ENCODE results near the gene BMERB1.
"Not testable (repeated sequence)": the region's sequence is repeated elsewhere in the genome, so short reads cannot be mapped to it uniquely, and the experiment has no call there.

BMERB1 gene

DNA sequence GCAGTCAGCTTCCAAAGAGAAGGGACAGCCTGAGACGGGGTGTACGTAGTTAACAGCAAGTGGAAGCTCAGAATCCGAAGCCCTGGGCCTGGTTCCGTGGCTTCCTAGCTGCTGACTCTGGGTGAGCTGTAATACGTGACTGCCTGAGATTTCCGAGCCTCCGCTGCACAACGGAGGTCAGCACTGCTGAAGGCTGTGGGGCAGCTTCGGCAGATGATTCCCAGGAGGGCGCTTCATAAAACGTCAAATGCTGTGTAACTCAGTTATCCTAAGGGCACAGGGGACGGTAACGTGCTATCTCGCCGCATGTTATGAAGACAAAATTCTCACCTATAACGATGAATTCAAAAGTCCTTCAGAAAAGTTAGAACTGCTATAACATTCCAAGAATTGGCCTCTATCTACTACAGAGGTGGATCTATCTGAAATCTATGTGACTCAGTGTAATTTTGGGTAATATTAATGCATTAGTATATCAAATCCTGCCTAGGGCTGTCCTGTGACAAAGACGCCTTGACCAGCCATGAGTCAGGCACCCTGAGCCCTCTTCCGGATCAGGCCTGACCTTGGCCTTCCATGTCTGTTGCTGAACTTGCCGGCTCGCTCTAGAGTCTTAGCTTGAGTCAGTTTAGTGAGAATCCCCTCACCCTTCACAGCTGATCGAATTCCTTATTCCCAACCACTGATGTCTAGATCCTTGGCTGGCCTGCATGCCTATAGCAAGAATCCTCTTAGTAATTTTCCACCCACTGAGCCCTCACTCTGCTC lies 165.1 kb downstream of the BMERB1 start:
- no peak for DNase-seq

DNA sequence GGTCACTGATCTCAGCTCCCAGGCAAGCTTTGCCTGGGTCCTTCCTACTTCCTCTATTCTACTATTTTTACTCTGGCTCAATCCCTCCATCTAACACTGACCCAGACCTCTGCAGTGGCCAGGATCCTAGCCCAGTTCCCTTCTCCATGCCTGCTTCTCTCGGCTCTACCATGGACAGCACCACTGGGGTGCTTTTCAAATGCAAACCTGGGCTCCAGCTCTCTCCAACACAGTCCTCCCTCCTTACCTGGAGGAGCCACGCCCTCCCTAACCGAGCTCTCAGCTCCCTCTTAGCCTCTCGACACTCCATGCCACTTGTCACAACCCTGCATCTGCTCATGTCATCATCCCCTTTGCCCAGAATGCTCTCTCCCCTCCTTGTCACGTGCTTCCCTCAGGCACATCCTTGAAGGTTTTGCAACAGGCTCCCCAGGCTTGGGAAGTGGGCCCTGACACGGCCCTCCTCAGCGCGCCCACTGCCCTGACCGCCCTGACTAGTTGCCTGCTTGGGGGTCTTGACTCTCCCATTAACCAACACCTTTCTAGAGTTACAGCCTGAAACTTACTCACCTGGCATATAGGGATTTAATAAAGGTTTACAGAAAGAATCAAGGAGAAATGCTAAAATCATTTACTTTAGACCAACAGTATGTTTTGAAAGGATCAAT lies 167.0 kb downstream of the BMERB1 start:
- no peak for DNase-seq

- no peak for DNase-seq
Observed at GRCh38 chr16:15602285-15603044, 168.1 kb downstream of the BMERB1 start.

DNA sequence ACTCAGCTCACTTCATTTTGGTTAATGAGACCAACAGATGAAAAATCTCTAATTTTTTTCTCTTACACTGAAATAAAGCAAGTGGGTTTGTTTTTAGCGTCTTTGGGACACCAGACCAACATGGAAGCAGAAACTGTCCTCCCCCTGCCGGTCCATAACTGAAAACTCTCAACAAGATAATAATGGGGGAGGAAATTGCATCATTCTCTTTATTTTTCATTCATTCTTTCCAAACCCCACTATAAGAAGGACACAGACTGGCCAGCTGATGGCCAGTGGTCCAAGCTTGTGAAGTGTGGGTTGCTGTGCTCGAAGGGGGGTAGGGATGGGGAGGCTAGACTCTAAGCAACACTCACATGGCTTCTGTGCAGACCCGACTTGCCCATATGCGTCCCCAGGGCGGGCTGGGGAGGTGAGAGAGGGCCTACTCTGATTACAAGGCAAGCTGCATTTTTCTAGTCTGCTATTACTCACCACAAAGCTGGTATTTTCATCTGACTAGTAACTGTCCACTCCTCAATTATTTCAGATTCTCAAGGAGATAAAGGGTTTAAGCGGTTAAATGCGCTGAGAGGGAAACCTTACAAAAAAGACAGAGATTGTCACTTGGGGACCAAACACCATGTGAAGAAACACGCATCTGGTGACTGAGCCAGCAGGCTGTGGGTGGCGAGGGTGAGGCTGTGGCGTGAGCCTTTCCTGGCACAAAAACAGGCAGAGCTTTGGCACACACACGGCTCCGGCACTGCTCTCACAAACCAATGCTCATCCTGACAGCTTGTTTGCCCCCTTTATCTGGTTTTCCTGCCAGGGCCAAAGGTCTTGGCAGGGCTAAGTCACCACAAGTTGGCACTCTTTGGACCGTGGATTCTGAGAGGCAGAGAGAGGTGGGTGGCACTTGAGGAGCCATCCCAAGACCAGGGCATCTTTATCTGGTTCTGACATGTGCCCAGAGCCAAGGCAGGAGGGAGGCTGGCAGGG lies 170.4 kb downstream of the BMERB1 start:
- no peak for DNase-seq

DNA sequence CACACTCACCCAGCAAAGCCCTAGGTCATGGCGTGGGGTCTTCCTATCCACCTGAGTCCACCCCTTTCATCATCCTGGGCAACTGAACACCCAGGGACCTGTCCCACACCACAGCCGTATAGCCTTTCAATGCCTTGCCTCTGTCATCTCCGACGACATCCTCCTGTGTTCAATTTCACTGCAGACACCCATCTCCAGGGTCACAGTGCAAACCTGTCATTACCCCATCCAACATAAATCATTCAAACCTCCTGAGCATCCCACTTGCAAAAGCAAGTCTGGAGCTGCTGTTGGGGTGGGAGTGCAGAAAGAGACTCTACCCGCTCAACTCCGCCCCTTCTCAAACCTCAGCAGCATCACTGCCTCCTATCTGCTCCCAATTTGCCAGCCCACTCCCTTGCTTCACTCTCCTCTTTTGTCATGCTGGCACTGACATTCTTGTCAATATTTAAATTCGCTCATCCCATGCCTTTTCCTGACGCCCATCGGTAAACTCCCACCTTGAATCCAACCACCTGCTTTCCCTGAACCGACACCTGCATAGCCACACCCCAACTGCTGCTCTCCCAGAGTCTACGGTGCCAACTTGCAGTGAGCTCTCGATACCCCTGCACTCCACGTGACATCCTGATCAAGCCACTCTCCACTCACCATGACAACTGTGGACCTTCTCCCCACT lies 171.6 kb downstream of the BMERB1 start:
- DNase-seq, result no peak

DNA sequence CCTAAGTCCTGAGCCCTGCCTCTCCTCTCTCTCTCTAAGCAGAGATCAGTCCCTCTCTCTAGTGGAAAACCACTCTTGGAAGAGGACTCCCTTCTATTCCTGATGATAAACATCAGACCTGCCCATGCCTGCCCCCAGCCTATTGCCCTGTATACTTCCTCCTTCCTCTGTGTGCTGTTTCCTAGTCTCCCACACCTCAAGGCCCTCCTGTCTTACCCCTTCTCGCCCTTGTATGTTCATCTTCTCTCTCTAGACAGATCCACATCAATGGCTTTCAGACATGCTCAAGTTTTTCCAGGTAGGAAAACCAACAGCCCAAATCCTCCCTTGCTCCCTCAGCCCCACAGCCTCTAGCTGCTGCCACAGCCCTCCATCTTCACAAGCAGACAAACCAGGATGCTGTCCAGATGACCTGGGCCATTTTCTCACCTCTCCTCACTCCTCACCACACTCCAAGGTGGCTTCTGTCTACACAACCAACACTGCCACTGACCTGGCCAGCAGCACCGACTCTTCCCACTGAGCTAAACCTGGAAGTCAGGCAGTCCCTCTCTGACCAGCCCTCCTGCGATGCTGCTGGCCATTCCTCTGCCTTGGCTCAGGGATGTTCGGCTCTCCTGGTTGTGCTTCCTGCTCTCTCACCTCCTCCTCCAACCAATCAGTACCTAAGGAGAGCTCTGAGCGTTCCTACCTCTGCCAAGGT lies 172.3 kb downstream of the BMERB1 start:
- no peak for DNase-seq

GRCh38 chr16:15607221-15607699 lies 172.9 kb downstream of the BMERB1 start:
- DNase-seq, result not testable (repeated sequence)

DNA sequence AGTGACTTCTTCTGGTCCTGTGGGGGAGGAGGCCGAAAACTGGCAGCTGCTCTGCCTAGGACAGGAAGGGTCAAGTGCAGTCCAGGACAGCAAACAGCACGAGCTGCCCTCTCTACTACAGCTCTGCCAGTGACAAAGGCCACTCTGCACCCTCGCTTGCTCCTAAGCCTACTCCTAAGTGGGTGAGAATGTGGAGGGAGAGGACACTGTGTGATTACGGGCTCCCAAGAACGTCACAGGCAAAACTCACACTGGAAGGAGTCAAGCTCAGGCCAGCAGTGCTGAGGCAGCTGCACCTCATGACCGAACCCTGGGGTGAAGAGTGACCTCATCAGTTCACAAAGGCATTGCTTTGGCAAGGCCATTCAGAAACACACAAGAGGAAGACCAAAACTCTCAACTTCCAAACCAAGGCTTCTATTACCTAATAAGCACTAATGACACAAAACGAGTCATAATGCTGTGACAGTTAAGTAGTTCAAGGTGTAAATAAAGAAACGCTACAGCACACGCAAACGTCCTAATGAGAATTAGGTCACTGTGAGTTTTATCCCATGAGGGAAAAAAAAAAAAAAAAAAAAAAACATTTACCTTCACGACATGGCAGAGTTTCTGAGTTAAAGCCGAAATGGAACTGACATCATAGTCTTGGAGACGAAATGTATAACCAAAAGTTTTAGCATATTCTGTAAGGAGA lies 173.5 kb downstream of the BMERB1 start:
- DNase-seq, result no peak

- no peak for DNase-seq
Observed at GRCh38 chr16:15608398-15609285, 174.3 kb downstream of the BMERB1 start.

GRCh38 chr16:15609286-15609649 lies 174.9 kb downstream of the BMERB1 start:
- DNase-seq, result no peak

DNA sequence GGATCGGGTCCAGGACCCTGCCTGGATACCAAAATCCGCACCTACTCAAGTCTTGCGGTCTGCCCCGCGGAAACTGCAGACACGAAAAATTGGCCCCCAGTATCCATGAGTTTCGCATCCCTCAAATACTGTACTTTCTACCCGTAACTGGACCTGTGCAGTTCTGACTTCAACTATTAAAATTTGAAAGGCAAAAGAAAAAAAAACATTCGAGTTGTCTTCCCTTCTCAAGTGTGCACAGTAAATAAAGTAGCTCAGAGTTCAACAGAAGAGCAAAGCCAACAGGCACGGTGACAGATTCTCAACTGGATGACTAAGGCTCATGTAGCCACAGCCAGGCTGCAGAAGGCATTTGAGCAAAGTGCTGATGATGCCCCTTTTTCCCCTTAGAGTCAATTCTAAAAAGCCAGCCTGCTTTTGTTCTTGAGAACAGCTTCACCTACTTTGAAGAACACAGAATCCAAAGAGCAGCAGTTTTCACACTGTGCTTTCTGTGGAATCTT lies 176.0 kb downstream of the BMERB1 start:
- no peak for DNase-seq

- DNase-seq, result no peak
Observed at GRCh38 chr16:15611610-15612009, 177.2 kb downstream of the BMERB1 start.

GRCh38 chr16:15613676-15614075 lies 179.3 kb downstream of the BMERB1 start:
- no peak for DNase-seq

- no peak for DNase-seq
Observed at GRCh38 chr16:15616012-15616411, 181.6 kb downstream of the BMERB1 start.

GRCh38 chr16:15616475-15617165 lies 182.2 kb downstream of the BMERB1 start:
- DNase-seq, result no peak

DNA sequence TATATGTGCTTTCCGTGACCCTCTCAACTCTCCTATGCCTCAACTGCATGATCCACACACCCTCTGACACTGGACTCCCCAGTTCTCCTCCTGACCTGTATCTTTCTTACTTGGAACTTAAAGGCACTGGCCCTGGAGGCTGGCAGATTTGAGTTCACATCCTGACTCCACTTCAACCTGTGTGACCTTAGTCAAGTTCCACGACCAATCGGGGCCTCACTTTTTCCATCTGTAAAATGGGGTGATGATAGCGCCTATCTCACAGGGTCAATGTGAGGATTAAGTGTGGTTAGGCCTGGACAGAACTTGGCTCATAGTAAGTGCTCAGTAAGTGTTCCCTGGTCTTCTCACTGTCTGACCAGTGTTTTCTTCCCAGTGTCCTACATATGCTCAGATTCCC lies 183.5 kb downstream of the BMERB1 start:
- no peak for DNase-seq

GRCh38 chr16:15618392-15618791 lies 184.0 kb downstream of the BMERB1 start:
- DNase-seq, result no peak

- DNase-seq, result no peak
Observed at GRCh38 chr16:15620611-15621195, 186.3 kb downstream of the BMERB1 start.
